CD8-positive, alpha-beta memory T cell (primary cell): ENCODE measurements around the gene COX17. TPM values are rescaled to one million over a fixed set of nuclear protein-coding genes. Genes with fewer than 3 reads are reported as not detected.
A peak's percentile ranks its signal among the peaks of the same experiment; 100 is the strongest.

Source experiments
- CTCF ChIA-PET: fragments of 350-600 bp; sonication (Branson Sonifier 250); formaldehyde crosslinking; loops from one replicate; lab custom pipeline; 2021; ENCODE audit warnings: antibody characterized with exemption; lab: Charles Lee
- POLR2A ChIA-PET: fragments of 350-600 bp; sonication (Branson Sonifier 250); formaldehyde crosslinking; loops from one replicate; lab custom pipeline; 2021; ENCODE audit warnings: antibody characterized with exemption; lab: Charles Lee
- DNase-seq, 5 donors: peaks; one replicate each; pipeline versions ENCODE4 v3.0.0 to v3.0.0-alpha.2; 2020 to 2022; ENCODE audit warnings: mixed read lengths in 1 of 5
- H3K27ac ChIP-seq: one replicate; pipeline ENCODE4 v1.7.0; 2013; ENCODE audit warnings: low read depth, mild to moderate bottlenecking, low read length, moderate library complexity
- H3K27me3 ChIP-seq: 2 replicates; pipeline ENCODE4 v1.7.0; 2013; ENCODE audit warnings: low read length, mild to moderate bottlenecking; ENCODE audit not compliant: insufficient read depth, poor library complexity, severe bottlenecking
- H3K36me3 ChIP-seq: 2 replicates; pipeline ENCODE4 v1.7.0; 2013; ENCODE audit warnings: mild to moderate bottlenecking, low read length, moderate library complexity; ENCODE audit not compliant: insufficient read depth
- H3K4me1 ChIP-seq: 2 replicates; pipeline ENCODE4 v1.7.0; 2013; ENCODE audit warnings: mild to moderate bottlenecking, low read length, moderate library complexity; ENCODE audit not compliant: insufficient read depth
- H3K4me3 ChIP-seq: 2 replicates; pipeline ENCODE4 v1.7.0; 2013; ENCODE audit warnings: mild to moderate bottlenecking, low read length
- H3K9me3 ChIP-seq: 2 replicates; pipeline ENCODE4 v1.7.0; 2013; ENCODE audit warnings: mild to moderate bottlenecking, low read length
- H3K27ac Mint-ChIP-seq, 8 donors: one replicate each; pipeline ENCODE4 v1.8.0; 2020 to 2021; ENCODE audit warnings: mixed read lengths in 8 of 8, mild to moderate bottlenecking in 6 of 8, inconsistent platforms in 3 of 8, moderate library complexity in 3 of 8
- H3K27me3 Mint-ChIP-seq, 2 donors: one replicate each; pipeline ENCODE4 v1.8.0; 2020 to 2021; ENCODE audit warnings: mixed read lengths in 2 of 2, mild to moderate bottlenecking in 1 of 2, moderate library complexity in 1 of 2
- H3K36me3 Mint-ChIP-seq, 3 donors: one replicate each; pipeline ENCODE4 v1.8.0; 2020 to 2021; ENCODE audit warnings: mixed read lengths in 3 of 3, inconsistent platforms in 1 of 3, mild to moderate bottlenecking in 1 of 3
- H3K4me1 Mint-ChIP-seq, 3 donors: one replicate each; pipeline ENCODE4 v1.8.0; 2020 to 2021; ENCODE audit warnings: mixed read lengths in 3 of 3, inconsistent platforms in 1 of 3, mild to moderate bottlenecking in 1 of 3
- H3K4me3 Mint-ChIP-seq, 7 donors: one replicate each; pipeline ENCODE4 v1.8.0; 2020 to 2021; ENCODE audit warnings: mixed read lengths in 7 of 7, mild to moderate bottlenecking in 6 of 7, moderate library complexity in 4 of 7, inconsistent platforms in 2 of 7
- H3K9me3 Mint-ChIP-seq, 5 donors: one replicate each; pipeline ENCODE4 v1.8.0; 2020 to 2022; ENCODE audit warnings: mixed read lengths in 5 of 5, mild to moderate bottlenecking in 3 of 5, moderate library complexity in 2 of 5, inconsistent platforms in 1 of 5
- polyA plus RNA-seq: library from polyadenylated mRNA; unstranded; fragments of 300-500 nt; fragmentation: Illumina TruSeq; gene quantifications from one replicate; pipeline ENCODE4 v1.2.3, GENCODE V29; 2021
- total RNA-seq, 2 experiments: library from RNA; stranded (reverse); gene quantifications; one replicate each; pipeline ENCODE4 v1.2.3, GENCODE V29; 2021

The COX17 gene
- total and polyA plus RNA-seq, 3 experiments from 2014 or later: 82.4 to 108 (median 105) TPM

DNA sequence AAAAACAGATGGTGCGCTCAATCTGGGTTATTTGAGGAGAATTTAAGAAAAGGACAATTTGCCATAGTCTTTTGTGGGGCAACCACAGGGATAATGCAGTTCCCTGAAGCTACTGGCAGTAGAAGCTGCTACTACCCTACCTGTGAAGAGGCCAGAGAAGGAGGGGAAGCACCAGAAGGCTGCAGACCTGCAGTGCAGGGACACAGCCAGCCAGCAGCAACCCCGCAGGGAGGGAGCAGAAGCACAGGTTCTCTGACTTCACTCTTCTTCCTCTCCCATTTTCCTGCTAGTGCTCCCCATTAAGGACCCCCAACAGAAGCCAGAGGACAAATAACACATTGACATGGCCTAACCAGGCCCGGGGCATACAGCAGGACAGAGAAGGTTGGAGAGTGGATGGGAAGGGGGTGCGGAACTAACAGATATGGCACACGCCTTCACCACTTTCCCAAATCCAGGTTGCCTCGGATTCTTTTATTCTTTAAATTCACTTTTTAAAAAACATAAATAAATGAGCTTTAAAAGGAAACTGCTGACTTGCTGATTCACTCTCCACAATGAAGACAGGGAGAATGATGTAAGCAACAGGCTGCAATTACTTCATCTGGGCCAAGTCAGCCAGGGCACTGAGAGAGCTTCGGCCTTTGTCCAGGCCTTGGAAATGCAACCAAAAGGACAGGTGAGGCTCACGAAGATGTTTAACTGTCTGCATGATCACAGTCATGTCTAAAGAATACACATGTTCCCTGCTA is 46.9 kb downstream of the COX17 start:
- no peak overlapping the region for H3K4me3 ChIP-seq
- Mint-ChIP-seq H3K27me3 (peaks cover 4 to 25% of the 10 kb centered on the region in 2 donors), H3K4me1 (peaks cover 0 to 19% (median 12%) of the 10 kb centered on the region in 3 donors), H3K36me3 (no peaks in the 10 kb centered on the region), H3K27ac (no peak overlapping the region), H3K9me3 (no peaks in the 10 kb centered on the region), H3K4me3 (no peak overlapping the region)
- H3K9me3 ChIP-seq: no peaks in the 10 kb centered on the region
- H3K27me3 ChIP-seq: no peaks in the 10 kb centered on the region
- POLR2A ChIA-PET: no interaction called here
- H3K4me1 ChIP-seq: no peaks in the 10 kb centered on the region
- no peaks in the 10 kb centered on the region for H3K36me3 ChIP-seq
- DNase-seq: no peak
- CTCF ChIA-PET: no interaction called here
- H3K27ac ChIP-seq: no peak overlapping the region

GRCh38 chr3:119628816-119629445 is 48.3 kb downstream of the COX17 start:
- Mint-ChIP-seq H3K36me3 (no peaks in the 10 kb centered on the region), H3K27ac (peak overlapping the region in 1 of 8 donors; percentile 2), H3K9me3 (no peaks in the 10 kb centered on the region), H3K4me3 (no peak overlapping the region), H3K4me1 (peaks cover 0 to 19% (median 12%) of the 10 kb centered on the region in 3 donors), H3K27me3 (peaks cover 4 to 34% of the 10 kb centered on the region in 2 donors)
- no peak for DNase-seq
- Histone ChIP-seq H3K4me1 (no peaks in the 10 kb centered on the region), H3K27ac (no peak overlapping the region), H3K27me3 (no peaks in the 10 kb centered on the region), H3K9me3 (no peaks in the 10 kb centered on the region), H3K4me3 (no peak overlapping the region), H3K36me3 (no peaks in the 10 kb centered on the region)
- POLR2A ChIA-PET: no interaction called here
- CTCF ChIA-PET: no interaction called here

DNA sequence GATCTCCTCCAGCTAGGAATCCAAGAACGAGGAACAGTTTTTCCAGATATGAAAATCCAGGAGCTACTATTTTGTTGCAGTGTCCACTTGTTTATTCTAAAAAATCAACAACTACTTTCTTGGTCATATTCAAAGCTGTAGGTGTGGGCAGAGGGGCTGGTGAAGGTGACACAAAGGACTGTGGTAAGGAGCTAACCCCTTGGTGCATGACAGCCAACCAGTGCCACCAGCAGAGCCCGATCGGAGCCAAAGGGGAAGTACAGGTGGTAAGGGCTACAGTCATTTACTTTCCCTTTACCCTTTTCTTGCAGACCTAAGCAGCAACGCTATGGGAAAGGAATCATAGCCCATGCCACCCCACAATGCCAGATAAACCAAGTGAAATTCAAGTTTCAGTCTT is 48.8 kb downstream of the COX17 start:
- POLR2A ChIA-PET: no interaction called here
- Histone ChIP-seq H3K4me1 (no peaks in the 10 kb centered on the region), H3K9me3 (no peaks in the 10 kb centered on the region), H3K27ac (no peak overlapping the region), H3K27me3 (no peaks in the 10 kb centered on the region), H3K36me3 (no peaks in the 10 kb centered on the region), H3K4me3 (no peak overlapping the region)
- Mint-ChIP-seq H3K9me3 (no peaks in the 10 kb centered on the region), H3K27ac (peak overlapping the region in 1 of 8 donors; percentile 14), H3K27me3 (peaks cover 4 to 34% of the 10 kb centered on the region in 2 donors), H3K4me3 (peak overlapping the region in 1 of 7 donors; percentile 1), H3K36me3 (no peaks in the 10 kb centered on the region), H3K4me1 (peaks cover 0 to 19% (median 12%) of the 10 kb centered on the region in 3 donors)
- CTCF ChIA-PET: no interaction called here
- DNase-seq: no peak

GRCh38 chr3:119627461-119627860 is 49.7 kb downstream of the COX17 start:
- Mint-ChIP-seq H3K27me3 (peaks cover 4 to 33% of the 10 kb centered on the region in 2 donors), H3K9me3 (no peaks in the 10 kb centered on the region), H3K4me3 (peak overlapping the region in 5 of 7 donors; percentile 1 to 75 (median 26)), H3K4me1 (peaks cover 0 to 19% (median 12%) of the 10 kb centered on the region in 3 donors), H3K27ac (peak overlapping the region in 3 of 8 donors; percentile 30 to 56 (median 42)), H3K36me3 (no peaks in the 10 kb centered on the region)
- Histone ChIP-seq H3K9me3 (no peaks in the 10 kb centered on the region), H3K27ac (no peak overlapping the region), H3K36me3 (no peaks in the 10 kb centered on the region), H3K4me1 (no peaks in the 10 kb centered on the region), H3K27me3 (no peaks in the 10 kb centered on the region), H3K4me3 (no peak overlapping the region)
- ChIA-PET CTCF (no interaction called here), POLR2A (no interaction called here)
- no peak for DNase-seq

- ChIA-PET POLR2A (no interaction called here), CTCF (no interaction called here)
- Histone ChIP-seq H3K36me3 (no peaks in the 10 kb centered on the region), H3K27ac (no peak overlapping the region), H3K4me1 (no peaks in the 10 kb centered on the region), H3K4me3 (no peak overlapping the region), H3K9me3 (no peaks in the 10 kb centered on the region), H3K27me3 (no peaks in the 10 kb centered on the region)
- H3K4me3 Mint-ChIP-seq: peak overlapping the region in 1 of 7 donors; percentile 37
- H3K27ac Mint-ChIP-seq: peak overlapping the region in 1 of 8 donors; percentile 85
- H3K9me3 Mint-ChIP-seq: no peaks in the 10 kb centered on the region
- DNase-seq: no peak
- peaks cover 0 to 19% (median 12%) of the 10 kb centered on the region in 3 donors for H3K4me1 Mint-ChIP-seq
- H3K27me3 Mint-ChIP-seq: peaks cover 4 to 29% of the 10 kb centered on the region in 2 donors
- H3K36me3 Mint-ChIP-seq: no peaks in the 10 kb centered on the region
These were observed 51.0 kb downstream of the COX17 start for GRCh38 chr3:119626196-119626595.

- H3K36me3 Mint-ChIP-seq: no peaks in the 10 kb centered on the region
- peaks cover 0 to 19% (median 12%) of the 10 kb centered on the region in 3 donors for H3K4me1 Mint-ChIP-seq
- no peaks in the 10 kb centered on the region for H3K9me3 Mint-ChIP-seq
- Histone ChIP-seq H3K27ac (no peak overlapping the region), H3K4me3 (no peak overlapping the region), H3K4me1 (no peaks in the 10 kb centered on the region), H3K36me3 (no peaks in the 10 kb centered on the region), H3K9me3 (no peaks in the 10 kb centered on the region), H3K27me3 (no peaks in the 10 kb centered on the region)
- H3K27ac Mint-ChIP-seq: peak overlapping the region in 1 of 8 donors; percentile 88
- peaks cover 4 to 25% of the 10 kb centered on the region in 2 donors for H3K27me3 Mint-ChIP-seq
- ChIA-PET POLR2A (no interaction called here), CTCF (no interaction called here)
- DNase-seq: no peak
- peak overlapping the region in 1 of 7 donors; percentile 2 for H3K4me3 Mint-ChIP-seq
These were observed 51.6 kb downstream of the COX17 start for GRCh38 chr3:119625451-119626153.

- CTCF ChIA-PET: no interaction called here
- no peak overlapping the region for H3K27ac ChIP-seq
- H3K4me3 ChIP-seq: no peak overlapping the region
- no peaks in the 10 kb centered on the region for H3K27me3 ChIP-seq
- Mint-ChIP-seq H3K9me3 (no peaks in the 10 kb centered on the region), H3K4me1 (peaks cover 0 to 19% (median 12%) of the 10 kb centered on the region in 3 donors), H3K27ac (no peak overlapping the region), H3K36me3 (no peaks in the 10 kb centered on the region), H3K27me3 (peaks cover 7 to 29% of the 10 kb centered on the region in 2 donors), H3K4me3 (no peak overlapping the region)
- no peaks in the 10 kb centered on the region for H3K36me3 ChIP-seq
- no peaks in the 10 kb centered on the region for H3K4me1 ChIP-seq
- no peaks in the 10 kb centered on the region for H3K9me3 ChIP-seq
- DNase-seq: no peak
- POLR2A ChIA-PET: no interaction called here
These were observed 53.0 kb downstream of the COX17 start for GRCh38 chr3:119624002-119624720.
